H1 (cell line): Measurements from ENCODE around the gene ARMC10. TPM values are rescaled to one million over a fixed set of nuclear protein-coding genes. Genes with fewer than 3 reads are reported as not detected.
"Not testable (repeated sequence)": the region's sequence is repeated elsewhere in the genome, so short reads cannot be mapped to it uniquely, and the experiment has no call there.

Experiments
- CTCF ChIA-PET: fragments of 300-600 bp; sonication (Branson Sonifier 250); formaldehyde crosslinking; loops from one replicate; lab custom pipeline; 2021; ENCODE audit not compliant: partially characterized antibody; lab: Charles Lee
- POLR2A ChIA-PET: fragments of 300-600 bp; sonication (Branson Sonifier 250); formaldehyde crosslinking; loops from one replicate; lab custom pipeline; 2021; ENCODE audit warnings: inconsistent platforms; ENCODE audit not compliant: partially characterized antibody; lab: Charles Lee
- DNase-seq, 2 experiments: peaks; one replicate each; pipeline versions ENCODE4 v3.0.0 to v3.0.0-alpha.2; 2010 to 2022; ENCODE audit warnings: low spot score in 2 of 2, low read depth in 1 of 2, mixed read lengths in 1 of 2
- FAIRE-seq: peaks from 2 replicates; lab custom pipeline; 2011; peaks lifted over from hg19 to GRCh38; lab: Jason Lieb, UNC
- H2AFZ ChIP-seq: 2 replicates; pipeline ENCODE4 v1.8.1; 2012; ENCODE audit warnings: low read length, inconsistent platforms
- H2AK5ac ChIP-seq: 2 replicates; pipeline ENCODE4 v1.6.1; 2013; ENCODE audit warnings: low read depth, low read length
- H2BK120ac ChIP-seq: replicated peaks from 2 replicates; pipeline ENCODE3; 2013; ENCODE audit warnings: low read depth, low read length, inconsistent platforms
- H2BK12ac ChIP-seq: 2 replicates; pipeline ENCODE4 v1.6.1; 2013; ENCODE audit warnings: low read depth, low read length
- H2BK15ac ChIP-seq: 2 replicates; pipeline ENCODE4 v1.6.1; 2013; ENCODE audit warnings: low read length
- H2BK20ac ChIP-seq: 2 replicates; pipeline ENCODE4 v1.6.1; 2013; ENCODE audit warnings: low read length
- H2BK5ac ChIP-seq: 2 replicates; pipeline ENCODE4 v1.6.1; 2013; ENCODE audit warnings: low read depth, low read length
- H3K14ac ChIP-seq: 2 replicates; pipeline ENCODE4 v1.6.1; 2013; ENCODE audit warnings: inconsistent platforms; ENCODE audit not compliant: insufficient read length
- H3K18ac ChIP-seq: 2 replicates; pipeline ENCODE4 v1.6.1; 2013; ENCODE audit warnings: low read length; ENCODE audit errors: extremely low read depth
- H3K23ac ChIP-seq: 2 replicates; pipeline ENCODE4 v1.6.1; 2013; ENCODE audit warnings: inconsistent platforms; ENCODE audit not compliant: insufficient read length
- H3K23me2 ChIP-seq: 2 replicates; pipeline ENCODE4 v1.6.1; 2013; ENCODE audit warnings: low read depth, low read length
- H3K27ac ChIP-seq: 2 replicates; pipeline ENCODE4 v1.6.1; 2011; ENCODE audit warnings: low read depth, low read length, inconsistent platforms
- H3K27me3 ChIP-seq, 4 experiments: replicated peaks in 1 of 4; 1 replicate in 1 of 4; 2 replicates in 3 of 4; pipeline versions ENCODE4 v1.6.1 to v1.8.1; 2011 to 2013; ENCODE audit warnings: low read length in 3 of 4, mild to moderate bottlenecking in 3 of 4, inconsistent platforms in 2 of 4, mixed read lengths in 2 of 4, moderate library complexity in 1 of 4; ENCODE audit not compliant: control insufficient read depth in 3 of 4, insufficient read depth in 3 of 4; ENCODE audit errors: extremely low read depth in 1 of 4
- H3K36me3 ChIP-seq, 4 experiments: 2 replicates each; pipeline versions ENCODE4 v1.6.1 to v1.8.1; 2011 to 2013; ENCODE audit warnings: mild to moderate bottlenecking in 4 of 4, low read length in 3 of 4, moderate library complexity in 2 of 4, control low read depth in 1 of 4, inconsistent platforms in 1 of 4; ENCODE audit not compliant: insufficient read depth in 4 of 4, control insufficient read depth in 2 of 4
- H3K4ac ChIP-seq: replicated peaks from 2 replicates; pipeline ENCODE3; 2013; ENCODE audit warnings: low read length, low read depth, mixed read lengths, inconsistent platforms; ENCODE audit not compliant: insufficient read length
- H3K4me1 ChIP-seq, 4 experiments: replicated peaks in 1 of 4; 1 replicate in 1 of 4; 2 replicates in 3 of 4; pipeline versions ENCODE4 v1.6.1 to v1.8.1; 2011 to 2013; ENCODE audit warnings: low read length in 3 of 4, inconsistent platforms in 2 of 4, mixed read lengths in 1 of 4; ENCODE audit not compliant: insufficient read depth in 4 of 4, control insufficient read depth in 3 of 4
- H3K4me2 ChIP-seq, 2 experiments: 2 replicates each; pipeline versions ENCODE4 v1.6.1 to v1.8.1; 2011 to 2013; ENCODE audit warnings: low read depth in 2 of 2, low read length in 2 of 2, control low read depth in 1 of 2, inconsistent platforms in 1 of 2, mild to moderate bottlenecking in 1 of 2; ENCODE audit not compliant: insufficient read depth in 1 of 2
- H3K4me3 ChIP-seq, 4 experiments: fragments of 200-600, 300-600 bp in 1 of 4; sonication (generic), shearing (Covaris generic), sonication (Bioruptor Twin) in 1 of 4; 2 replicates each; pipeline versions ENCODE4 v1.5.1 to v1.8.1; 2011 to 2016; ENCODE audit warnings: low read length in 4 of 4, low read depth in 3 of 4, control low read depth in 2 of 4, inconsistent platforms in 2 of 4, mild to moderate bottlenecking in 2 of 4, mixed read lengths in 1 of 4, moderate library complexity in 1 of 4; ENCODE audit not compliant: insufficient read depth in 2 of 4; ENCODE audit errors: extremely low read depth in 1 of 4
- H3K56ac ChIP-seq: replicated peaks from 2 replicates; pipeline ENCODE3; 2013; ENCODE audit warnings: low read depth, mild to moderate bottlenecking, mixed read lengths, low read length, inconsistent platforms; ENCODE audit not compliant: insufficient read length
- H3K79me1 ChIP-seq: 2 replicates; pipeline ENCODE4 v1.6.1; 2013; ENCODE audit warnings: low read depth, low read length, control low read depth
- H3K79me2 ChIP-seq, 2 experiments: 2 replicates each; pipeline versions ENCODE4 v1.6.1 to v1.8.1; 2012 to 2013; ENCODE audit warnings: low read length in 2 of 2, mild to moderate bottlenecking in 2 of 2, inconsistent platforms in 1 of 2; ENCODE audit not compliant: insufficient read depth in 2 of 2, control insufficient read depth in 1 of 2
- H3K9ac ChIP-seq, 4 experiments: replicated peaks in 1 of 4; 1 replicate in 1 of 4; 2 replicates in 3 of 4; pipeline versions ENCODE4 v1.6.1 to v1.8.1; 2011 to 2013; ENCODE audit warnings: low read depth in 3 of 4, low read length in 3 of 4, control low read depth in 2 of 4, mild to moderate bottlenecking in 2 of 4, moderate library complexity in 2 of 4, inconsistent platforms in 1 of 4; ENCODE audit errors: extremely low read depth in 1 of 4
- H3K9me3 ChIP-seq, 2 experiments: 2 replicates each; pipeline versions ENCODE4 v1.6.1 to v1.8.1; 2012 to 2013; ENCODE audit warnings: mild to moderate bottlenecking in 2 of 2, moderate library complexity in 2 of 2, control low read depth in 1 of 2, inconsistent platforms in 1 of 2, low read depth in 1 of 2, low read length in 1 of 2, mixed read lengths in 1 of 2; ENCODE audit not compliant: insufficient read depth in 2 of 2
- H4K20me1 ChIP-seq, 2 experiments: replicated peaks in 1 of 2; 2 replicates each; pipeline versions ENCODE3 to v1.8.1; 2011 to 2013; ENCODE audit warnings: inconsistent platforms in 2 of 2, low read length in 2 of 2, mild to moderate bottlenecking in 1 of 2; ENCODE audit not compliant: insufficient read depth in 2 of 2, control insufficient read depth in 1 of 2
- H4K5ac ChIP-seq: 2 replicates; pipeline ENCODE4 v1.6.1; 2013; ENCODE audit warnings: low read length, low read depth, mixed read lengths, inconsistent platforms; ENCODE audit not compliant: insufficient read length
- H4K8ac ChIP-seq: 2 replicates; pipeline ENCODE4 v1.8.0; 2013; ENCODE audit warnings: mild to moderate bottlenecking, moderate library complexity, low read length, inconsistent platforms; ENCODE audit not compliant: insufficient read depth; ENCODE audit errors: extremely low read depth
- H4K91ac ChIP-seq: replicated peaks from 2 replicates; pipeline ENCODE3; 2013; ENCODE audit warnings: low read length, mixed read lengths, inconsistent platforms; ENCODE audit not compliant: insufficient read length
- WGBS, 2 experiments: shearing (Covaris generic) in 1 of 2; methylation state at CpG; one replicate each; pipeline versions ENCODE4 v1.1.6 to v1.1.7; 2013 to 2015; ENCODE audit warnings: low lambda C conversion rate in 2 of 2, mixed read lengths in 2 of 2, inconsistent platforms in 1 of 2, low coverage in 1 of 2, missing lambda C conversion rate in 1 of 2; ENCODE audit not compliant: insufficient replicate concordance in 2 of 2, insufficient coverage in 1 of 2, insufficient read length in 1 of 2; ENCODE audit errors: extremely low coverage in 1 of 2, missing lambda C conversion rate in 1 of 2; 5-methylcytosine and 5-hydroxymethylcytosine counted together
- polyA plus RNA-seq, 7 experiments: library from polyadenylated mRNA; depleted of rRNA in 3 of 7; stranded (reverse) in 5 of 7; unstranded in 2 of 7; fragments of >200 nt in 5 of 7; fragments of 200-250 nt in 2 of 7; gene quantifications; 1 replicate in 5 of 7; 2 replicates in 1 of 7; 4 replicates in 1 of 7; pipeline versions ENCODE4 v1.2.1 to v1.2.3, GENCODE V29; 2011 to 2013; ENCODE audit warnings: missing spikeins in 2 of 7, mixed read lengths in 2 of 7
- total RNA-seq: library from RNA; stranded (reverse); fragmentation: NEBNext Ultra II Directional; extraction: Animal tissue kit (Norgen Biotek cat#: 25700); gene quantifications from 2 replicates; pipeline ENCODE4 v1.2.1, GENCODE V29; 2021

Gene ARMC10
- total and polyA plus RNA-seq, 2 of the 8 experiments (the other 6 are each of a cell fraction or from before 2014, with no cell fraction given): 16.4 to 44.3 TPM

DNA sequence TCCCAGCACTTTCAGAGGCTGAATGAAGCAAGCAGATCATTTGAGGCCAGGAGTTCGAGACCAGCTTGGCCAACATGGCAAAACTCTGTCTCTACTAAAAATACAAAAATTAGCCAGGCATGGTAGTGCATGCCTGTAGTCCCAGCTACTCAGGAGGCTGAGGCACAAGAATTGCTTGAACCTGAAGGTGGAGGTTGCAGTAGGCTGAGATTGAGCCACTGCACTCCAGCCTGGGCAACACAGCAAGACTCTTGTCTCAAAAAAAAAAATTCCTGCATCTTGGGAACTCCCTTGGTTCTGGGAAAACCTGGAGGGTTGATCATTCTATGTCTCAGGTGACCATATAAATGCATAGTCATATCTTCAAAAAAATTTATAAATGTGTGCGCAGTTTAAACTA, 69.8 kb downstream of the ARMC10 start:
- H3K23ac ChIP-seq, DNase-seq, H4K5ac ChIP-seq, H3K27me3 ChIP-seq, H2BK15ac ChIP-seq, FAIRE-seq, H2BK120ac ChIP-seq, H3K9ac ChIP-seq, CTCF ChIA-PET, H3K79me1 ChIP-seq, H4K8ac ChIP-seq, H3K9me3 ChIP-seq, H3K4me2 ChIP-seq, H2AK5ac ChIP-seq, H2AFZ ChIP-seq, H4K91ac ChIP-seq, H4K20me1 ChIP-seq, H3K4ac ChIP-seq, H3K56ac ChIP-seq, H2BK20ac ChIP-seq, H3K4me3 ChIP-seq, H3K14ac ChIP-seq, POLR2A ChIA-PET, H3K36me3 ChIP-seq, H3K18ac ChIP-seq, H2BK5ac ChIP-seq, H3K27ac ChIP-seq, H3K23me2 ChIP-seq, H2BK12ac ChIP-seq: not testable (repeated sequence)
- 90 to 100% methylated on average over 1 to 2 of the region's 2 CpGs for WGBS, 2 experiments
- H3K79me2 ChIP-seq: peaks cover 0 to 32% of the 10 kb centered on the region in 2 experiments; a peak in 2 of 4 replicates
- peaks cover 2 to 11% (median 6%) of the 10 kb centered on the region in 4 experiments; a peak in 4 of 7 replicates for H3K4me1 ChIP-seq
